ENCODE measurements around the gene PRR14L.

Gene PRR14L

DNA sequence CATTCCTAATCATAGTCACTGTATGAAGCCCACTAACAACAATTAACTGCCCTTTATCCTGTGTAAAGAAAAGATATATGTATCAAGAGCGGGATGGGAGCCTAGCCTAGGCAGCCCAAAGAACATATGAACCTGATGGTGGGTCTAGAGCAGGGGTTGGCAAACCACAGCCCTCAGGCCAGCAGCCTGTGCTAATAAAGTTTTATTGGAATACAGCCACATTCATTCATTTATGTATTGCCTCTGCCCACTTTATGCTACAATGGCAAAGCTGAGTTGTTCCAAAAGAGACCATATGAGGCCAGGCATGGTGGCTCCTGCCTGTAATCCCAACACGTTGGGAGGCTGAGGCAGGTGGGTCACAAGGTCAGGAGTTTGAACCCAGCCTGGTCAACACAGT, 13.5 kb downstream of the PRR14L start:
- no peak for TF ChIP-seq EZH2phosphoT487 (IDR thresholded peaks at IDR 0.05; ENCODE audit: borderline replicate concordance)
- no peak for TF ChIP-seq CTCF (conservative IDR thresholded peaks at IDR 0.05; ENCODE audit: low read length)

GRCh38 chr22:31734512-31734911, 15.4 kb downstream of the PRR14L start:
- H3K9ac ChIP-seq (ENCODE audit: low read depth, low read length, poor library complexity, severe bottlenecking): no peak overlapping the region
- no peak overlapping the region for H3K4me2 ChIP-seq (ENCODE audit: low read depth, low read length, poor library complexity, severe bottlenecking)
- H3K79me2 ChIP-seq (ENCODE audit: insufficient read depth, low read length): peaks cover 28% of the 10 kb centered on the region; the same call in 1 of the 2 replicates
- H4K20me1 ChIP-seq (ENCODE audit: insufficient read depth, low read length, poor library complexity, severe bottlenecking): no peaks in the 10 kb centered on the region
- H3F3A ChIP-seq (ENCODE audit: low read depth): no peaks in the 10 kb centered on the region
- H3K9me3 ChIP-seq (ENCODE audit: insufficient read depth, low read depth, low read length): no peaks in the 10 kb centered on the region
- TF ChIP-seq EZH2phosphoT487 (IDR thresholded peaks at IDR 0.05; ENCODE audit: borderline replicate concordance): no peak
- no peak for TF ChIP-seq CTCF (conservative IDR thresholded peaks at IDR 0.05; ENCODE audit: low read length)
- H3K9me2 ChIP-seq (replicated peaks; ENCODE audit: low read depth, low read length): no peaks in the 10 kb centered on the region
- H3K36me3 ChIP-seq (ENCODE audit: insufficient read depth, low read length): peaks cover 7% of the 10 kb centered on the region; the same call in 1 of the 2 replicates
- H3K27me3 ChIP-seq (ENCODE audit: insufficient read depth, low read length, poor library complexity, severe bottlenecking): no peaks in the 10 kb centered on the region
- H2AFZ ChIP-seq (ENCODE audit: low read length): no peak overlapping the region
- H3K4me1 ChIP-seq (ENCODE audit: insufficient read depth, low read length, poor library complexity, severe bottlenecking): no peaks in the 10 kb centered on the region
- no peak overlapping the region for H3K4me3 ChIP-seq (ENCODE audit: low read length, poor library complexity, severe bottlenecking)

More for the DNA sequence above, 13.5 kb downstream of the PRR14L start:
- H3K79me2 ChIP-seq (ENCODE audit: insufficient read depth, low read length): peaks cover 27% of the 10 kb centered on the region; the same call in 1 of the 2 replicates
- no peaks in the 10 kb centered on the region for H3K9me3 ChIP-seq (ENCODE audit: insufficient read depth, low read depth, low read length)
- H2AFZ ChIP-seq (ENCODE audit: low read length): no peak overlapping the region
- H3K4me3 ChIP-seq (ENCODE audit: low read length, poor library complexity, severe bottlenecking): no peak overlapping the region
- H3K9me2 ChIP-seq (replicated peaks; ENCODE audit: low read depth, low read length): no peaks in the 10 kb centered on the region
- H3K9ac ChIP-seq (ENCODE audit: low read depth, low read length, poor library complexity, severe bottlenecking): no peak overlapping the region
- H3K4me2 ChIP-seq (ENCODE audit: low read depth, low read length, poor library complexity, severe bottlenecking): no peak overlapping the region
- H3K36me3 ChIP-seq (ENCODE audit: insufficient read depth, low read length): peaks cover 7% of the 10 kb centered on the region; the same call in 1 of the 2 replicates
- no peaks in the 10 kb centered on the region for H3K4me1 ChIP-seq (ENCODE audit: insufficient read depth, low read length, poor library complexity, severe bottlenecking)
- no peaks in the 10 kb centered on the region for H3K27me3 ChIP-seq (ENCODE audit: insufficient read depth, low read length, poor library complexity, severe bottlenecking)
- no peaks in the 10 kb centered on the region for H4K20me1 ChIP-seq (ENCODE audit: insufficient read depth, low read length, poor library complexity, severe bottlenecking)
- no peaks in the 10 kb centered on the region for H3F3A ChIP-seq (ENCODE audit: low read depth)

DNA sequence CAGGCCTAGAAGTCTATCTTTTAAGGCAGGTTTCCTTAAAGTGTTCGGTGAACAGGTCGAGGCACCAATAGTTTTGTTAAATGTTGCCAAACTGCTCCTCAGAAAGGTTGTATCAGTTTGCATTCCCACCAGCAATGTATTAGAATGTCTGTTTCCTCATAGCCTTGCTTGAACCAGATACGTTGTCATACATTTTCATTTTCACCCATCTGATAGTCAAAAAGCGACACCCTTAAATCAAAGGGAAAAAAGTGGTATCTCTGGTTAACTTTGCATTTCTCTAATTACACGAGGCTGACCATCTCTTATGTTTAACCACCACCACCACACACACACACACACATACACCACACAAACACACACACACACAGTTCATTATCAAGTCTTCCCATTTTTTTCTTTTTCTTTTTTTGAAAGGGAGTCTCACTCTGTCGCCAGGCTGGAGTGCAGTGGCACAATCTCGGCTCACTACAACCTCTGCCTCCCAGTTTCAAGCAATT, 16.3 kb downstream of the PRR14L start:
- Histone ChIP-seq H3K27me3 (ENCODE audit: insufficient read depth, low read length, poor library complexity, severe bottlenecking) (no peaks in the 10 kb centered on the region), H3K4me2 (ENCODE audit: low read depth, low read length, poor library complexity, severe bottlenecking) (no peak overlapping the region), H3K36me3 (ENCODE audit: insufficient read depth, low read length) (peaks cover 3% of the 10 kb centered on the region; the same call in 1 of the 2 replicates), H3K9me3 (ENCODE audit: insufficient read depth, low read depth, low read length) (no peaks in the 10 kb centered on the region), H3K9me2 (replicated peaks; ENCODE audit: low read depth, low read length) (no peaks in the 10 kb centered on the region), H3F3A (ENCODE audit: low read depth) (no peaks in the 10 kb centered on the region), H2AFZ (ENCODE audit: low read length) (no peak overlapping the region), H3K4me3 (ENCODE audit: low read length, poor library complexity, severe bottlenecking) (no peak overlapping the region), H3K9ac (ENCODE audit: low read depth, low read length, poor library complexity, severe bottlenecking) (no peak overlapping the region), H3K79me2 (ENCODE audit: insufficient read depth, low read length) (peaks cover 23% of the 10 kb centered on the region; the same call in 1 of the 2 replicates), H4K20me1 (ENCODE audit: insufficient read depth, low read length, poor library complexity, severe bottlenecking) (no peaks in the 10 kb centered on the region), H3K4me1 (ENCODE audit: insufficient read depth, low read length, poor library complexity, severe bottlenecking) (no peaks in the 10 kb centered on the region)
- no peak for TF ChIP-seq CTCF (conservative IDR thresholded peaks at IDR 0.05; ENCODE audit: low read length)
- no peak for TF ChIP-seq EZH2phosphoT487 (IDR thresholded peaks at IDR 0.05; ENCODE audit: borderline replicate concordance)

Data from Loucy (cell line).